ENCODE measurements around the gene NMNAT2.
A peak's percentile ranks its signal among the peaks of the same experiment; 100 is the strongest.

The NMNAT2 gene

GRCh38 chr1:183291802-183292514 lies 126.2 kb downstream of the NMNAT2 start:
- H2BK12ac ChIP-seq (ENCODE audit: low read length), result no peak overlapping the region
- no peak overlapping the region for H3K27ac ChIP-seq (replicated peaks; ENCODE audit: low read length)
- H4K91ac ChIP-seq (ENCODE audit: low read depth, low read length, poor library complexity), result no peak overlapping the region
- H4K8ac ChIP-seq (ENCODE audit: low read depth, low read length), result no peak overlapping the region
- H3K4me1 ChIP-seq (ENCODE audit: control insufficient read depth in 2 of 2, insufficient read depth in 1 of 2, low read depth in 1 of 2, low read length in 2 of 2), result peaks cover 3 to 8% of the 10 kb centered on the region in 2 donors
- WGBS, 2 donors (ENCODE audit: extremely low coverage in 2 of 2, insufficient read length in 2 of 2, insufficient replicate concordance in 1 of 2), result no CpG with 5 or more reads among the region's 11 CpGs
- H2BK5ac ChIP-seq (ENCODE audit: low read length), result no peak overlapping the region
- H3K4me2 ChIP-seq (ENCODE audit: insufficient read depth, low read length, poor library complexity, severe bottlenecking), result no peak overlapping the region
- no peaks in the 10 kb centered on the region for H3K79me1 ChIP-seq (ENCODE audit: low read depth, low read length)
- no peak overlapping the region for H3K14ac ChIP-seq (ENCODE audit: low read length)
- no peaks in the 10 kb centered on the region for H3K9me3 ChIP-seq (replicated peaks in 1 of 2; ENCODE audit: control insufficient read depth in 2 of 2, insufficient read depth in 1 of 2, low read depth in 1 of 2, low read length in 2 of 2)
- H3K9ac ChIP-seq (ENCODE audit: low read depth, low read length, poor library complexity), result no peak overlapping the region
- H3K27me3 ChIP-seq (ENCODE audit: control insufficient read depth in 3 of 3, insufficient read depth in 3 of 3, low read depth in 1 of 3, low read length in 3 of 3), result no peaks in the 10 kb centered on the region
- no peak overlapping the region for H3K23ac ChIP-seq (ENCODE audit: low read depth, low read length, poor library complexity)
- no peak overlapping the region for H3K4me3 ChIP-seq (ENCODE audit: low read length in 2 of 2)
- H2BK15ac ChIP-seq (ENCODE audit: low read length), result no peak overlapping the region
- no peak overlapping the region for H3K4ac ChIP-seq (ENCODE audit: low read length)
- no peak overlapping the region for H3K18ac ChIP-seq (ENCODE audit: low read length)
- H3K36me3 ChIP-seq (replicated peaks in 1 of 2; ENCODE audit: control insufficient read depth in 2 of 2, insufficient read depth in 2 of 2, low read length in 2 of 2), result no peaks in the 10 kb centered on the region
- no peak overlapping the region for H2BK120ac ChIP-seq (ENCODE audit: low read depth, low read length)
- DNase-seq (ENCODE audit: low spot score), result no peak
- H2AK5ac ChIP-seq (ENCODE audit: low read depth, low read length), result no peak overlapping the region
- H2AFZ ChIP-seq (ENCODE audit: low read length), result no peak overlapping the region

GRCh38 chr1:183291216-183291762 lies 126.9 kb downstream of the NMNAT2 start:
- no peaks in the 10 kb centered on the region for H3K27me3 ChIP-seq (ENCODE audit: control insufficient read depth in 3 of 3, insufficient read depth in 3 of 3, low read depth in 1 of 3, low read length in 3 of 3)
- no peak overlapping the region for H4K8ac ChIP-seq (ENCODE audit: low read depth, low read length)
- no peak overlapping the region for H2BK15ac ChIP-seq (ENCODE audit: low read length)
- no peak overlapping the region for H3K23ac ChIP-seq (ENCODE audit: low read depth, low read length, poor library complexity)
- H3K4me3 ChIP-seq (ENCODE audit: low read length in 2 of 2), result no peak overlapping the region
- H3K79me1 ChIP-seq (ENCODE audit: low read depth, low read length), result no peaks in the 10 kb centered on the region
- H3K4ac ChIP-seq (ENCODE audit: low read length), result no peak overlapping the region
- no peak overlapping the region for H3K9ac ChIP-seq (ENCODE audit: low read depth, low read length, poor library complexity)
- H2AK5ac ChIP-seq (ENCODE audit: low read depth, low read length), result no peak overlapping the region
- no peak overlapping the region for H3K27ac ChIP-seq (replicated peaks; ENCODE audit: low read length)
- H3K36me3 ChIP-seq (replicated peaks in 1 of 2; ENCODE audit: control insufficient read depth in 2 of 2, insufficient read depth in 2 of 2, low read length in 2 of 2), result no peaks in the 10 kb centered on the region
- H2BK12ac ChIP-seq (ENCODE audit: low read length), result no peak overlapping the region
- no peak overlapping the region for H2AFZ ChIP-seq (ENCODE audit: low read length)
- no peak overlapping the region for H3K14ac ChIP-seq (ENCODE audit: low read length)
- no peak overlapping the region for H4K91ac ChIP-seq (ENCODE audit: low read depth, low read length, poor library complexity)
- no peak for DNase-seq (ENCODE audit: low spot score)
- WGBS, 2 donors (ENCODE audit: extremely low coverage in 2 of 2, insufficient read length in 2 of 2, insufficient replicate concordance in 1 of 2), result no CpG with 5 or more reads among the region's 5 CpGs
- peaks cover 3 to 8% of the 10 kb centered on the region in 2 donors for H3K4me1 ChIP-seq (ENCODE audit: control insufficient read depth in 2 of 2, insufficient read depth in 1 of 2, low read depth in 1 of 2, low read length in 2 of 2)
- no peak overlapping the region for H2BK120ac ChIP-seq (ENCODE audit: low read depth, low read length)
- H3K18ac ChIP-seq (ENCODE audit: low read length), result no peak overlapping the region
- H3K4me2 ChIP-seq (ENCODE audit: insufficient read depth, low read length, poor library complexity, severe bottlenecking), result no peak overlapping the region
- no peak overlapping the region for H2BK5ac ChIP-seq (ENCODE audit: low read length)
- H3K9me3 ChIP-seq (replicated peaks in 1 of 2; ENCODE audit: control insufficient read depth in 2 of 2, insufficient read depth in 1 of 2, low read depth in 1 of 2, low read length in 2 of 2), result no peaks in the 10 kb centered on the region

GRCh38 chr1:183290628-183291027 lies 127.6 kb downstream of the NMNAT2 start:
- no peak overlapping the region for H4K8ac ChIP-seq (ENCODE audit: low read depth, low read length)
- H3K4me1 ChIP-seq (ENCODE audit: control insufficient read depth in 2 of 2, insufficient read depth in 1 of 2, low read depth in 1 of 2, low read length in 2 of 2), result peaks cover 3 to 8% of the 10 kb centered on the region in 2 donors
- no peak overlapping the region for H3K23ac ChIP-seq (ENCODE audit: low read depth, low read length, poor library complexity)
- no peak overlapping the region for H3K9ac ChIP-seq (ENCODE audit: low read depth, low read length, poor library complexity)
- H3K79me1 ChIP-seq (ENCODE audit: low read depth, low read length), result no peaks in the 10 kb centered on the region
- H2BK5ac ChIP-seq (ENCODE audit: low read length), result no peak overlapping the region
- no peak overlapping the region for H2AK5ac ChIP-seq (ENCODE audit: low read depth, low read length)
- H3K9me3 ChIP-seq (replicated peaks in 1 of 2; ENCODE audit: control insufficient read depth in 2 of 2, insufficient read depth in 1 of 2, low read depth in 1 of 2, low read length in 2 of 2), result no peaks in the 10 kb centered on the region
- H3K36me3 ChIP-seq (replicated peaks in 1 of 2; ENCODE audit: control insufficient read depth in 2 of 2, insufficient read depth in 2 of 2, low read length in 2 of 2), result no peaks in the 10 kb centered on the region
- no peaks in the 10 kb centered on the region for H3K27me3 ChIP-seq (ENCODE audit: control insufficient read depth in 3 of 3, insufficient read depth in 3 of 3, low read depth in 1 of 3, low read length in 3 of 3)
- no peak overlapping the region for H3K4ac ChIP-seq (ENCODE audit: low read length)
- WGBS, 2 donors (ENCODE audit: extremely low coverage in 2 of 2, insufficient read length in 2 of 2, insufficient replicate concordance in 1 of 2), result no CpG with 5 or more reads among the region's 6 CpGs
- H2BK12ac ChIP-seq (ENCODE audit: low read length), result no peak overlapping the region
- H3K4me3 ChIP-seq (ENCODE audit: low read length in 2 of 2), result no peak overlapping the region
- H3K18ac ChIP-seq (ENCODE audit: low read length), result peak overlapping the region; percentile 81
- no peak overlapping the region for H3K14ac ChIP-seq (ENCODE audit: low read length)
- no peak overlapping the region for H3K4me2 ChIP-seq (ENCODE audit: insufficient read depth, low read length, poor library complexity, severe bottlenecking)
- DNase-seq (ENCODE audit: low spot score), result no peak
- H2AFZ ChIP-seq (ENCODE audit: low read length), result no peak overlapping the region
- no peak overlapping the region for H2BK15ac ChIP-seq (ENCODE audit: low read length)
- no peak overlapping the region for H2BK120ac ChIP-seq (ENCODE audit: low read depth, low read length)
- peak overlapping the region; percentile 89 for H4K91ac ChIP-seq (ENCODE audit: low read depth, low read length, poor library complexity)
- no peak overlapping the region for H3K27ac ChIP-seq (replicated peaks; ENCODE audit: low read length)

GRCh38 chr1:183289051-183289496 lies 129.1 kb downstream of the NMNAT2 start:
- Histone ChIP-seq H4K8ac (ENCODE audit: low read depth, low read length) (no peak overlapping the region), H3K9ac (ENCODE audit: low read depth, low read length, poor library complexity) (no peak overlapping the region), H2BK12ac (ENCODE audit: low read length) (peak overlapping the region; percentile 49), H3K4me3 (ENCODE audit: low read length in 2 of 2) (no peak overlapping the region), H2BK15ac (ENCODE audit: low read length) (peak overlapping the region; percentile 23), H2BK120ac (ENCODE audit: low read depth, low read length) (no peak overlapping the region), H3K4me2 (ENCODE audit: insufficient read depth, low read length, poor library complexity, severe bottlenecking) (no peak overlapping the region), H3K4ac (ENCODE audit: low read length) (no peak overlapping the region), H3K79me1 (ENCODE audit: low read depth, low read length) (no peaks in the 10 kb centered on the region), H2AK5ac (ENCODE audit: low read depth, low read length) (peak overlapping the region; percentile 68), H3K9me3 (replicated peaks in 1 of 2; ENCODE audit: control insufficient read depth in 2 of 2, insufficient read depth in 1 of 2, low read depth in 1 of 2, low read length in 2 of 2) (no peaks in the 10 kb centered on the region), H3K14ac (ENCODE audit: low read length) (no peak overlapping the region), H3K18ac (ENCODE audit: low read length) (peak overlapping the region; percentile 79), H3K4me1 (ENCODE audit: control insufficient read depth in 2 of 2, insufficient read depth in 1 of 2, low read depth in 1 of 2, low read length in 2 of 2) (peaks cover 3 to 8% of the 10 kb centered on the region in 2 donors), H3K36me3 (replicated peaks in 1 of 2; ENCODE audit: control insufficient read depth in 2 of 2, insufficient read depth in 2 of 2, low read length in 2 of 2) (no peaks in the 10 kb centered on the region), H3K23ac (ENCODE audit: low read depth, low read length, poor library complexity) (no peak overlapping the region), H4K91ac (ENCODE audit: low read depth, low read length, poor library complexity) (no peak overlapping the region), H2AFZ (ENCODE audit: low read length) (no peak overlapping the region), H3K27ac (replicated peaks; ENCODE audit: low read length) (no peak overlapping the region), H2BK5ac (ENCODE audit: low read length) (no peak overlapping the region), H3K27me3 (ENCODE audit: control insufficient read depth in 3 of 3, insufficient read depth in 3 of 3, low read depth in 1 of 3, low read length in 3 of 3) (no peaks in the 10 kb centered on the region)
- no peak for DNase-seq (ENCODE audit: low spot score)
- WGBS, 2 donors (ENCODE audit: extremely low coverage in 2 of 2, insufficient read length in 2 of 2, insufficient replicate concordance in 1 of 2), result no CpG with 5 or more reads among the region's 9 CpGs
